ENCODE results near the gene CENPS. TPM values are rescaled to one million over a fixed set of nuclear protein-coding genes. Genes with fewer than 3 reads are reported as not detected.

CENPS gene
- total RNA-seq, 1 experiment from 2014 or later, result 17.8 TPM

GRCh38 chr1:10384219-10384618 is 46.0 kb upstream of the CENPS start:
- H3K36me3 Mint-ChIP-seq (ENCODE audit: insufficient read depth in 1 of 3, low read depth in 3 of 3), result peaks cover 5 to 27% (median 19%) of the 10 kb centered on the region in 3 experiments
- TF ChIP-seq CTCF (conservative IDR thresholded peaks at IDR 0.05), result no peak
- no peak overlapping the region for H2BK5ac ChIP-seq (ENCODE audit: insufficient read length, low read length)
- H3K4me1 ChIP-seq (ENCODE audit: insufficient read depth, low read length), result no peaks in the 10 kb centered on the region
- no peak overlapping the region for H2BK20ac ChIP-seq (ENCODE audit: low read depth, low read length, poor library complexity, severe bottlenecking)
- H3K9me3 ChIP-seq (ENCODE audit: control insufficient read depth, low read depth, low read length), result no peaks in the 10 kb centered on the region
- H4K20me1 ChIP-seq (ENCODE audit: control insufficient read depth, insufficient read depth, insufficient read length), result no peaks in the 10 kb centered on the region
- no peak overlapping the region for H4K8ac ChIP-seq (replicated peaks; ENCODE audit: insufficient read length, low read depth, low read length)
- H2BK12ac ChIP-seq (ENCODE audit: insufficient read length, low read depth, low read length), result no peak overlapping the region
- H4K5ac ChIP-seq (ENCODE audit: insufficient read length, low read depth, low read length), result no peak overlapping the region
- H3K27ac ChIP-seq (ENCODE audit: insufficient read length, low read depth, low read length), result no peak overlapping the region
- no peak overlapping the region for H2AFZ ChIP-seq (ENCODE audit: low read length)
- no peaks in the 10 kb centered on the region for H3K27me3 ChIP-seq (ENCODE audit: insufficient read depth, low read length)
- H3K56ac ChIP-seq (ENCODE audit: insufficient read length, low read depth, low read length), result no peak overlapping the region
- H3K9me3 Mint-ChIP-seq, result no peaks in the 10 kb centered on the region
- no peak overlapping the region for H2AK5ac ChIP-seq (ENCODE audit: insufficient read length, low read length)
- WGBS (ENCODE audit: extremely low coverage, insufficient read length, low lambda C conversion rate), result no CpG with 5 or more reads among the region's 8 CpGs
- no peaks in the 10 kb centered on the region for H3K79me1 ChIP-seq (ENCODE audit: insufficient read depth, low read depth, low read length, poor library complexity, severe bottlenecking)
- H3K18ac ChIP-seq (ENCODE audit: insufficient read length, low read depth, low read length), result no peak overlapping the region
- no peak overlapping the region for H3K14ac ChIP-seq (ENCODE audit: insufficient read depth, low read length)
- no peaks in the 10 kb centered on the region for H3K27me3 Mint-ChIP-seq (ENCODE audit: low read depth)
- peaks cover 9 to 21% of the 10 kb centered on the region in 2 experiments for H3K4me1 Mint-ChIP-seq
- no peak overlapping the region for H4K91ac ChIP-seq (ENCODE audit: insufficient read length, low read depth, low read length)
- no peak overlapping the region for H3K23ac ChIP-seq (ENCODE audit: insufficient read length, low read depth, low read length)
- no peak overlapping the region for H3T11ph ChIP-seq (ENCODE audit: low read length)
- H3K9ac ChIP-seq (ENCODE audit: extremely low read depth, insufficient read length, low read length), result no peak overlapping the region
- no peaks in the 10 kb centered on the region for H3K23me2 ChIP-seq (ENCODE audit: insufficient read length, low read depth, low read length, poor library complexity, severe bottlenecking)
- no peak for DNase-seq
- H3K4ac ChIP-seq (ENCODE audit: low read depth, low read length), result no peak overlapping the region
- no peaks in the 10 kb centered on the region for H3K79me2 ChIP-seq (ENCODE audit: insufficient read depth, low read length)
- H2BK15ac ChIP-seq (ENCODE audit: low read depth, low read length), result no peak overlapping the region
- H3K4me3 Mint-ChIP-seq, result no peak overlapping the region
- H3K27ac Mint-ChIP-seq, result peak overlapping the region in 2 of 3 experiments; percentile 10 to 18; a peak in 2 of 7 replicates
- no peak overlapping the region for H3K4me2 ChIP-seq (ENCODE audit: insufficient read depth, insufficient read length, low read length)
- H2BK120ac ChIP-seq (ENCODE audit: low read depth, low read length, poor library complexity, severe bottlenecking), result no peak overlapping the region
